ENCODE measurements around the gene ITIH3. TPM values are rescaled to one million over a fixed set of nuclear protein-coding genes. Genes with fewer than 3 reads are reported as not detected.
A peak's percentile ranks its signal among the peaks of the same experiment; 100 is the strongest.

Gene ITIH3
- total and polyA plus RNA-seq, 2 of the 8 experiments (the other 6 are each of a cell fraction or from before 2014, with no cell fraction given), result not detected

GRCh38 chr3:52792413-52792812, 2.2 kb upstream of the ITIH3 start (continued):
- TF ChIP-seq USF2 (IDR thresholded peaks at IDR 0.05; ENCODE audit: low read length), result no peak
- TF ChIP-seq SIN3A (conservative IDR thresholded peaks at IDR 0.05 in 1 of 2, IDR thresholded peaks at IDR 0.05 in 1 of 2; ENCODE audit: low read depth in 1 of 2, low read length in 2 of 2), result no peak
- TF ChIP-seq GABPA (IDR thresholded peaks at IDR 0.05; ENCODE audit: borderline replicate concordance, insufficient read depth, low read length), result peak; percentile 54; the same call in 1 of the 2 replicates
- no peak for TF ChIP-seq GTF2F1 (IDR thresholded peaks at IDR 0.05; ENCODE audit: borderline replicate concordance, low read depth, low read length)
- no peak for TF ChIP-seq ZNF274 (IDR thresholded peaks at IDR 0.05; ENCODE audit: borderline replicate concordance, extremely low read depth, low read length)
- TF ChIP-seq CBX8 (IDR thresholded peaks at IDR 0.05; ENCODE audit: borderline replicate concordance, low read depth, low read length), result no peak
- no peak for TF ChIP-seq BACH1 (IDR thresholded peaks at IDR 0.05; ENCODE audit: low read length)
- no peak for TF ChIP-seq KDM1A (IDR thresholded peaks at IDR 0.05; ENCODE audit: borderline replicate concordance, low read length)
- TF ChIP-seq HDAC2 (IDR thresholded peaks at IDR 0.05; ENCODE audit: borderline replicate concordance in 1 of 2, low read depth in 2 of 2, low read length in 2 of 2), result no peak
